ENCODE results near the gene HOXD4. TPM values are rescaled to one million over a fixed set of nuclear protein-coding genes. Genes with fewer than 3 reads are reported as not detected.

HOXD4 gene
- total RNA-seq, 1 experiment from 2014 or later: not detected

DNA sequence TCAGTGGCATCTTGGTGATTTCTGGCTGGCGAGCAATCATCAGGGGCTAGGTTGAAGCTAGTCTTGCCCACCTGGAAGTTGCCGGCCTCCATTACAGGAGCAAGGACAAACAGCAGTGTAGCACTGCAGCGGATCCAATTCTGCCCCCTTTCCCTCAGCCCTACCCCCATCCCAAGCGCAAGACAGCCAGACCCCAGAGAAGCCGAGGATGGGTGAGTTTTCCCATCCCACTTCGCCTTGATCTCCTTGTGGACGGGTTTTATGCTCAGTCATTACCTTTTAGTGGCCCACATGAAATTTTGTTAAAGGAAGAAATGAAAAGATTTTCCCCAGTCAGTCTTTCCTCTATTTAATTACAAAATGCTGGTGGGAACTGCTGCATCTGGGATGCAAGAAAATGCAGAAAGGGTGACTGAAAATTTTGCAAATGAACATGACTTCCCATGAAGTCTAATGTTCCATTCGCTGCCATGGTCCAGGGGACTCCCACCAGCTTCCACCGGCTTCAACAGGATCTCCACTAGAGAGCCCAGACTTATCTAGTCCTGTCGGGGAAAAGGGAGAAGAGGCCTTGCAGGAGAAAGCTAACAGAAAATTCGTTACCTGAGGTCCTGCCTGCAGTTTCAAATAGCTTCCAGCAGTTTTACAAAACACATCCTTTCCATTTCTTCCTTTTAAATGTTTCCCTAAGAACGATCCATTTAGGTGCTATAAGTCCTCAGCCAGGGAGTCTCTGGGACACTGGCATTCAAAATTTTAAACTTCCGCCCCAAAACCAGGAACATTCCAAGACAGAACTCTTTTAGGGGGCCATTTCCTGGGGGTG, 30.8 kb upstream of the HOXD4 start (continued):
- no peak for TF ChIP-seq PRDM15 (CRISPR knock-in tag; IDR thresholded peaks at IDR 0.05)
- no peak for TF ChIP-seq TP53 (CRISPR knock-in tag; IDR thresholded peaks at IDR 0.05)

GRCh38 chr2:176121190-176122051, 29.9 kb upstream of the HOXD4 start:
- POLR2A ChIA-PET: interaction anchor here (0.6 kb wide), 1 partner anchor 74 kb away, joined by 5 read pairs; no protein-coding TSS in a partner anchor
- Mint-ChIP-seq H3K9me3 (peaks cover 4% of the 10 kb centered on the region), H3K36me3 (peaks cover 5% of the 10 kb centered on the region; the same call in 1 of the 2 replicates), H3K27me3 (ENCODE audit: low read depth) (peaks cover 100% of the 10 kb centered on the region), H3K4me1 (peaks cover 10% of the 10 kb centered on the region), H3K27ac (no peak overlapping the region), H3K4me3 (no peak overlapping the region)
- TF ChIP-seq E2F4 (CRISPR knock-in tag; IDR thresholded peaks at IDR 0.05; ENCODE audit: borderline replicate concordance, low read depth) (no peak), RELA (CRISPR knock-in tag; IDR thresholded peaks at IDR 0.05; ENCODE audit: borderline replicate concordance) (no peak), CDX4 (CRISPR knock-in tag; IDR thresholded peaks at IDR 0.05; ENCODE audit: borderline replicate concordance) (no peak), ZNF317 (CRISPR knock-in tag; IDR thresholded peaks at IDR 0.05; ENCODE audit: borderline replicate concordance, low read depth) (no peak), MXD4 (CRISPR knock-in tag; IDR thresholded peaks at IDR 0.05; ENCODE audit: borderline replicate concordance) (no peak), NFATC4 (CRISPR knock-in tag; IDR thresholded peaks at IDR 0.05) (no peak), TP53 (CRISPR knock-in tag; IDR thresholded peaks at IDR 0.05) (no peak), TCF7 (CRISPR knock-in tag; IDR thresholded peaks at IDR 0.05; ENCODE audit: low read depth) (no peak), NFE2L1 (CRISPR knock-in tag; IDR thresholded peaks at IDR 0.05) (no peak), ATF1 (CRISPR knock-in tag; IDR thresholded peaks at IDR 0.05) (no peak), JUN (CRISPR knock-in tag; IDR thresholded peaks at IDR 0.05) (no peak), FOXK1 (CRISPR knock-in tag; IDR thresholded peaks at IDR 0.05) (no peak), HMGA2 (CRISPR knock-in tag; IDR thresholded peaks at IDR 0.05) (no peak), EMX1 (CRISPR knock-in tag; IDR thresholded peaks at IDR 0.05) (no peak)
- TF ChIP-seq, protein P1, sequence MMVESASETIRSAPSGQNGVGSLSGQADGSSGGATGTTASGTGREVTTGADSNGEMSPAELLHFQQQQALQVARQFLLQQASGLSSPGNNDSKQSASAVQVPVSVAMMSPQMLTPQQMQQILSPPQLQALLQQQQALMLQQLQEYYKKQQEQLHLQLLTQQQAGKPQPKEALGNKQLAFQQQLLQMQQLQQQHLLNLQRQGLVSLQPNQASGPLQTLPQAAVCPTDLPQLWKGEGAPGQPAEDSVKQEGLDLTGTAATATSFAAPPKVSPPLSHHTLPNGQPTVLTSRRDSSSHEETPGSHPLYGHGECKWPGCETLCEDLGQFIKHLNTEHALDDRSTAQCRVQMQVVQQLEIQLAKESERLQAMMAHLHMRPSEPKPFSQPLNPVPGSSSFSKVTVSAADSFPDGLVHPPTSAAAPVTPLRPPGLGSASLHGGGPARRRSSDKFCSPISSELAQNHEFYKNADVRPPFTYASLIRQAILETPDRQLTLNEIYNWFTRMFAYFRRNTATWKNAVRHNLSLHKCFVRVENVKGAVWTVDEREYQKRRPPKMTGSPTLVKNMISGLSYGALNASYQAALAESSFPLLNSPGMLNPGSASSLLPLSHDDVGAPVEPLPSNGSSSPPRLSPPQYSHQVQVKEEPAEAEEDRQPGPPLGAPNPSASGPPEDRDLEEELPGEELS (CRISPR knock-in tag; IDR thresholded peaks at IDR 0.05): no peak
- TF ChIP-seq, protein P2, sequence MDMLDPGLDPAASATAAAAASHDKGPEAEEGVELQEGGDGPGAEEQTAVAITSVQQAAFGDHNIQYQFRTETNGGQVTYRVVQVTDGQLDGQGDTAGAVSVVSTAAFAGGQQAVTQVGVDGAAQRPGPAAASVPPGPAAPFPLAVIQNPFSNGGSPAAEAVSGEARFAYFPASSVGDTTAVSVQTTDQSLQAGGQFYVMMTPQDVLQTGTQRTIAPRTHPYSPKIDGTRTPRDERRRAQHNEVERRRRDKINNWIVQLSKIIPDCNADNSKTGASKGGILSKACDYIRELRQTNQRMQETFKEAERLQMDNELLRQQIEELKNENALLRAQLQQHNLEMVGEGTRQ (CRISPR knock-in tag; IDR thresholded peaks at IDR 0.05): no peak
- TF ChIP-seq, protein P3, sequence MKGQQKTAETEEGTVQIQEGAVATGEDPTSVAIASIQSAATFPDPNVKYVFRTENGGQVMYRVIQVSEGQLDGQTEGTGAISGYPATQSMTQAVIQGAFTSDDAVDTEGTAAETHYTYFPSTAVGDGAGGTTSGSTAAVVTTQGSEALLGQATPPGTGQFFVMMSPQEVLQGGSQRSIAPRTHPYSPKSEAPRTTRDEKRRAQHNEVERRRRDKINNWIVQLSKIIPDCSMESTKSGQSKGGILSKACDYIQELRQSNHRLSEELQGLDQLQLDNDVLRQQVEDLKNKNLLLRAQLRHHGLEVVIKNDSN (CRISPR knock-in tag; IDR thresholded peaks at IDR 0.05): no peak
- CTCF ChIA-PET: interaction anchor here (0.9 to 3.3 kb wide), 15 partner anchors 8 to 1028 kb away, joined by 3 to 15 read pairs (median 4); partner anchors contain the start of gene HOXD8
- no peak; the same call in 1 of the 2 replicates for ATAC-seq
- no peak for DNase-seq (ENCODE audit: low spot score)
